A549 (cell line): ENCODE data around the gene TMEM108. TPM values are rescaled to one million over a fixed set of nuclear protein-coding genes. Genes with fewer than 3 reads are reported as not detected.

ENCODE experiments used
- ATAC-seq, 2 experiments: fragments of 200-7000 bp in 1 of 2; fragments of >200 bp in 1 of 2; cut with Nextera tagmentation in 1 of 2; cut with Tn5 transposase in 1 of 2; 3 replicates each; pipeline versions ENCODE4 v1.8.0 to v1.9.1; 2018 to 2020; ENCODE audit warnings: mild to moderate bottlenecking in 1 of 2, moderate library complexity in 1 of 2
- CTCF ChIA-PET: fragments of 300-600 bp; sonication (Branson Sonifier 250); formaldehyde crosslinking; extraction: SDS; loops from one replicate; lab custom pipeline; 2021; ENCODE audit warnings: antibody characterized with exemption, inconsistent platforms; lab: Yijun Ruan, JAX
- POLR2A ChIA-PET: fragments of 350-600 bp; formaldehyde crosslinking; extraction: SDS; loops from one replicate; lab custom pipeline; 2021; ENCODE audit warnings: antibody characterized with exemption, inconsistent platforms; lab: Yijun Ruan, JAX
- DNase-seq, 2 experiments: peaks; one replicate each; pipeline versions ENCODE4 v3.0.0 to v3.0.0-alpha.2; 2011 to 2016; ENCODE audit warnings: low read depth in 1 of 2, low spot score in 1 of 2
- FAIRE-seq: peaks from 2 replicates; lab custom pipeline; 2011; peaks lifted over from hg19 to GRCh38; lab: Jason Lieb, UNC
- H3K27ac ChIP-seq, 2 experiments: fragments of >200 bp; sonication (Bioruptor Twin); formaldehyde crosslinking; 3 replicates each; pipeline ENCODE4 v1.5.1; 2016 to 2017
- H3K4me1 ChIP-seq: fragments of >200 bp; sonication (Bioruptor Twin); formaldehyde crosslinking; 3 replicates; pipeline ENCODE4 v1.6.1; 2016
- H3K4me2 ChIP-seq: fragments of >200 bp; sonication (Bioruptor Twin); formaldehyde crosslinking; 3 replicates; pipeline ENCODE4 v1.6.1; 2016
- H3K4me3 ChIP-seq: fragments of >200 bp; sonication (Bioruptor Twin); formaldehyde crosslinking; 3 replicates; pipeline ENCODE4 v1.5.1; 2016
- H3K9me3 ChIP-seq: fragments of >200 bp; sonication (Bioruptor Twin); formaldehyde crosslinking; 3 replicates; pipeline ENCODE4 v1.6.1; 2016
- BHLHE40 ChIP-seq: IDR thresholded peaks from 2 replicates; pipeline ENCODE4 v1.6.1; 2012; ENCODE audit warnings: low read depth, low read length, inconsistent platforms
- CBX2 ChIP-seq: fragments of 200-600 bp; sonication (generic); IDR thresholded peaks from 2 replicates; pipeline ENCODE4 v1.6.1; 2016; ENCODE audit warnings: low read depth, mild to moderate bottlenecking, borderline replicate concordance
- CEBPB ChIP-seq, 2 experiments: fragments of >200 bp in 1 of 2; sonication (Bioruptor Twin) in 1 of 2; formaldehyde crosslinking in 1 of 2; IDR thresholded peaks; 2 replicates each; pipeline ENCODE4 v1.6.1; 2012 to 2016
- EHF ChIP-seq: fragments of 250-450 bp; sonication (Bioruptor Pico); IDR thresholded peaks from 2 replicates; pipeline ENCODE4 v1.5.0; 2020; ENCODE audit warnings: mild to moderate bottlenecking
- ELK1 ChIP-seq: fragments of 150-350 bp; IDR thresholded peaks from 2 replicates; pipeline ENCODE4 v1.6.1; 2014; ENCODE audit warnings: low read depth, mild to moderate bottlenecking, low read length
- EP300 ChIP-seq, 2 experiments: fragments of >200 bp; sonication (Bioruptor Twin); formaldehyde crosslinking; IDR thresholded peaks; 2 replicates in 1 of 2; 3 replicates in 1 of 2; pipeline ENCODE4 v1.6.1; 2016 to 2017
- FOXS1 ChIP-seq: fragments of 250-450 bp; sonication (Bioruptor Pico); IDR thresholded peaks from 2 replicates; pipeline ENCODE4 v1.5.0; 2020; ENCODE audit warnings: mild to moderate bottlenecking, moderate library complexity
- HOXB5 ChIP-seq: fragments of 250-450 bp; sonication (Bioruptor Pico); IDR thresholded peaks from 2 replicates; pipeline ENCODE4 v1.5.0; 2020; ENCODE audit warnings: mild to moderate bottlenecking, moderate library complexity
- JUNB ChIP-seq: fragments of >200 bp; sonication (Bioruptor Twin); formaldehyde crosslinking; IDR thresholded peaks from 2 replicates; pipeline ENCODE4 v1.6.1; 2016
- KDM5A ChIP-seq: fragments of 200-600 bp; sonication (generic); IDR thresholded peaks from 2 replicates; pipeline ENCODE4 v1.6.1; 2016; ENCODE audit warnings: antibody characterized with exemption, mild to moderate bottlenecking
- MAZ ChIP-seq: fragments of 150-350 bp; IDR thresholded peaks from 2 replicates; pipeline ENCODE4 v1.6.1; 2014; ENCODE audit warnings: antibody characterized with exemption, low read depth, low read length, borderline replicate concordance
- NPAS2 ChIP-seq: fragments of 250-450 bp; sonication (Bioruptor Pico); IDR thresholded peaks from 2 replicates; pipeline ENCODE4 v1.8.0; 2022; ENCODE audit warnings: mild to moderate bottlenecking, moderate library complexity, borderline replicate concordance
- NR3C1 ChIP-seq: fragments of >200 bp; sonication (Bioruptor Twin); formaldehyde crosslinking; IDR thresholded peaks from 3 replicates; pipeline ENCODE4 v1.6.1; 2017
- POLR2AphosphoS2 ChIP-seq: conservative IDR thresholded peaks from 2 replicates; pipeline ENCODE4 v1.6.1; 2012; ENCODE audit warnings: low read length, improper control_type of control experiment, inconsistent platforms
- RARB ChIP-seq: fragments of 250-450 bp; sonication (Bioruptor Pico); IDR thresholded peaks from 2 replicates; pipeline ENCODE4 v1.8.0; 2021; ENCODE audit warnings: mild to moderate bottlenecking, moderate library complexity
- RFX5 ChIP-seq: fragments of 450-650 bp; IDR thresholded peaks from 2 replicates; pipeline ENCODE4 v1.7.1; 2014; ENCODE audit warnings: antibody characterized with exemption, mild to moderate bottlenecking, moderate library complexity
- SREBF2 ChIP-seq: fragments of 450-650 bp; IDR thresholded peaks from 2 replicates; pipeline ENCODE4 v1.6.1; 2014; ENCODE audit warnings: mild to moderate bottlenecking, moderate library complexity
- TP53 ChIP-seq: fragments of 250-450 bp; sonication (Bioruptor Pico); IDR thresholded peaks from 2 replicates; pipeline ENCODE4 v1.5.0; 2021; ENCODE audit warnings: mild to moderate bottlenecking, moderate library complexity
- ZNF302 ChIP-seq: fragments of 250-450 bp; sonication (Bioruptor Pico); IDR thresholded peaks from 2 replicates; pipeline ENCODE4 v1.9.0; 2021; ENCODE audit warnings: inconsistent platforms, mild to moderate bottlenecking, moderate library complexity
- WGBS: methylation state at CpG from one replicate; pipeline ENCODE4 v1.1.6; 2017; ENCODE audit errors: missing lambda C conversion rate; 5-methylcytosine and 5-hydroxymethylcytosine counted together
- polyA plus RNA-seq, 4 experiments: library from polyadenylated mRNA; depleted of rRNA in 3 of 4; stranded (reverse); fragments of >200 nt; fragmentation: RNase III in 1 of 4; extraction: RNeasy Plus Mini Kit Qiagen cat#74134 plus additional on column Dnase treatment in 1 of 4; gene quantifications; 2 replicates in 3 of 4; 3 replicates in 1 of 4; pipeline ENCODE4 v1.2.3, GENCODE V29; 2011 to 2017
- TF ChIP-seq, protein P1 (sequence below): IDR thresholded peaks from 2 replicates; pipeline ENCODE4 v1.6.1; 2012

The TMEM108 gene
- polyA plus RNA-seq, 2 of the 4 experiments (the other 2 are of a cell fraction) = not detected

- 0% methylated on average over 1 of the region's 1 CpG for WGBS
- ChIA-PET POLR2A (no interaction called here), CTCF (no interaction called here)
- DNase-seq (no peak), ATAC-seq (no peak), FAIRE-seq (no peak)
- Histone ChIP-seq H3K4me2 (no peak overlapping the region), H3K9me3 (no peaks in the 10 kb centered on the region), H3K4me1 (no peaks in the 10 kb centered on the region), H3K4me3 (no peak overlapping the region), H3K27ac (no peak overlapping the region)
- no peak for TF ChIP-seq NPAS2 (CRISPR knock-in tag)
- no peak for TF ChIP-seq HOXB5 (CRISPR knock-in tag)
- TF ChIP-seq MAZ = no peak
- TF ChIP-seq BHLHE40 = no peak
- TF ChIP-seq ZNF302 (CRISPR knock-in tag) = no peak
- no peak for TF ChIP-seq EP300 (IDR thresholded peaks at IDR 0.05)
- no peak for TF ChIP-seq CEBPB (IDR thresholded peaks at IDR 0.05)
- no peak for TF ChIP-seq SREBF2
Observed at GRCh38 chr3:133130168-133130567, 92.0 kb downstream of the TMEM108 start.

GRCh38 chr3:133135306-133135705 lies 97.1 kb downstream of the TMEM108 start:
- 38% methylated on average over 5 of the region's 5 CpGs for WGBS
- ATAC-seq (no peak), DNase-seq (no peak), FAIRE-seq (no peak)
- Histone ChIP-seq H3K4me3 (no peak overlapping the region), H3K4me2 (no peak overlapping the region), H3K9me3 (no peaks in the 10 kb centered on the region), H3K4me1 (no peaks in the 10 kb centered on the region), H3K27ac (no peak overlapping the region)
- TF ChIP-seq POLR2AphosphoS2 = no peak
- no peak for TF ChIP-seq KDM5A
- no peak for TF ChIP-seq RARB (CRISPR knock-in tag)
- TF ChIP-seq EHF (CRISPR knock-in tag) = no peak
- no peak for TF ChIP-seq JUNB
- no peak for TF ChIP-seq CBX2
- no peak for TF ChIP-seq TP53 (CRISPR knock-in tag)
- TF ChIP-seq SREBF2 = no peak
- TF ChIP-seq MAZ = no peak
- no peak for TF ChIP-seq FOXS1
- no peak for TF ChIP-seq ELK1
- TF ChIP-seq, protein P1, sequence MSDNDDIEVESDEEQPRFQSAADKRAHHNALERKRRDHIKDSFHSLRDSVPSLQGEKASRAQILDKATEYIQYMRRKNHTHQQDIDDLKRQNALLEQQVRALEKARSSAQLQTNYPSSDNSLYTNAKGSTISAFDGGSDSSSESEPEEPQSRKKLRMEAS = no peak
- POLR2A ChIA-PET = no interaction called here
- CTCF ChIA-PET = no interaction called here

DNA sequence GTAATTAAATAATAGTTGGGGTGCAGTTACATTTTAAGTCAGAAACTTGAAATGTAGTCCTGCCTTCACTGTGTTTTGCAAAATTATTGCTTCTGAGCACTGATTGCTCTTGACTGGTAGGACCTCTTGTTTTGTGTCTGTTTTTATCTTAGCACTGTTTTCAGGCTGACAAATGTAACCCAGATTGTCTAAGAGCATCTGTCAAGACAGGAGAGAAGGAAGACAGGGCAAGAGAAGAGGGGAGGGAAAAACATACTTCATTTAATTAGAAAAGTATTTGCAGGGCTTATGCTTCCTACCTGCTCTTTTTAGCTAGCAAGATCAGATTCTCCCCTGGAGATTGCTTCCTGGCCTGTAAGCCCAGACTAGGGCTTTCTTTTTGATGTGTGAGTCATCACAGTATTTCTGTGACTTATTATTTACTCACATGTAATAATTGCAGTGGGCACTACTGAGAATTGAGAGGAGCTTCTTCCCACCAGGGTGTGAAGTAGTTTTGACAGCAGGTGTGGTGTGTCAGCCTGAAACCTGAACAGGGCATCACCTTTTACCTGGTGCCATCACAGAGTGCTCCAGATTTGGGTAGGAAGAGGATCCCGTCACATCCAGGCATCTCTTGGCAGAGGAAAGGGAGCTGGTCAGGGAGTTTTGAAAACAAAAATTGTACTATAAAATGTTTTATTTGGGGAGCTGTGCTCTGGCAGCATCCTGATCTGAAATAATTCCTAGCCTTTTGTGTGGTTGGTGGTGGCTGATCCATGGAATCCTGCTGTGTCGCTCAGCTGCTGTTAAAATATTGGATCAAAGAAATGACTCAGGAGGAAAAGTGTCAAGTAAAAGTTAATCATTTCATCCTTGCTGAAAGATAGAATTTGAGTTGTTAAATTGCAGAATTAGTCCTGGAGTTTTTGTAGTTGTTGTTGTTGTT lies 98.2 kb downstream of the TMEM108 start:
- no peak overlapping the region for H3K4me3 ChIP-seq
- CTCF ChIA-PET = no interaction called here
- DNase-seq = no peak
- no peak for ATAC-seq
- WGBS = 30% methylated on average over 2 of the region's 2 CpGs
- no peak for TF ChIP-seq NR3C1
- no peak for TF ChIP-seq RFX5
- no peak overlapping the region for H3K27ac ChIP-seq
- POLR2A ChIA-PET = no interaction called here
- no peaks in the 10 kb centered on the region for H3K9me3 ChIP-seq
- H3K4me2 ChIP-seq = no peak overlapping the region
- H3K4me1 ChIP-seq = no peaks in the 10 kb centered on the region
- no peak for FAIRE-seq
